Endothelial cell of umbilical vein (primary cell): ENCODE data around the gene VTI1A. TPM values are rescaled to one million over a fixed set of nuclear protein-coding genes. Genes with fewer than 3 reads are reported as not detected.

ENCODE experiments used
- BruUV-seq: library from RNA; stranded (reverse); fragments of 400-500 nt; replicated peaks from 2 replicates; lab custom pipeline; 2021; lab: Mats Ljungman, UMichigan
- CTCF ChIA-PET: fragments of 300-600, 350-600 bp; sonication (Branson Sonifier 250); formaldehyde crosslinking; loops from one replicate; lab custom pipeline; 2021; ENCODE audit warnings: antibody characterized with exemption, inconsistent platforms; lab: Charles Lee
- POLR2A ChIA-PET: fragments of 300-600, 350-600 bp; sonication (Branson Sonifier 250); formaldehyde crosslinking; loops from one replicate; lab custom pipeline; 2021; ENCODE audit warnings: antibody characterized with exemption, inconsistent platforms; lab: Charles Lee
- DNase-seq: peaks from one replicate; pipeline ENCODE4 v3.0.0-alpha.2; 2011; ENCODE audit warnings: low read depth, low spot score
- FAIRE-seq: peaks from 2 replicates; lab custom pipeline; 2011; peaks lifted over from hg19 to GRCh38; lab: Jason Lieb, UNC
- H2AFZ ChIP-seq: 2 replicates; pipeline ENCODE4 v1.6.0; 2012; ENCODE audit warnings: low read depth, low read length, control low read depth, inconsistent platforms
- H3K27ac ChIP-seq: 2 replicates; pipeline ENCODE4 v1.5.1; 2011; ENCODE audit warnings: low read depth, mild to moderate bottlenecking, control low read depth, low read length, moderate library complexity; ENCODE audit not compliant: insufficient read depth
- H3K27me3 ChIP-seq, 2 experiments: 2 replicates each; pipeline versions ENCODE4 v1.6.0 to v1.6.1; 2011; ENCODE audit warnings: low read length in 2 of 2, mixed read lengths in 1 of 2; ENCODE audit not compliant: control insufficient read depth in 2 of 2, insufficient read depth in 2 of 2
- H3K36me3 ChIP-seq, 2 experiments: 2 replicates in 1 of 2; 3 replicates in 1 of 2; pipeline ENCODE4 v1.5.1; 2011; ENCODE audit warnings: low read length in 2 of 2, mild to moderate bottlenecking in 1 of 2, moderate library complexity in 1 of 2; ENCODE audit not compliant: control insufficient read depth in 2 of 2, insufficient read depth in 2 of 2; ENCODE audit errors: extremely low read depth in 1 of 2
- H3K4me1 ChIP-seq: 3 replicates; pipeline ENCODE4 v1.5.1; 2011; ENCODE audit warnings: mild to moderate bottlenecking, low read length; ENCODE audit not compliant: control insufficient read depth, insufficient read depth; ENCODE audit errors: extremely low read depth
- H3K4me2 ChIP-seq: 2 replicates; pipeline ENCODE4 v1.6.1; 2011; ENCODE audit warnings: low read length, control low read depth, mixed read lengths; ENCODE audit not compliant: insufficient read depth
- H3K4me3 ChIP-seq, 3 experiments: fragments of 200-600 bp in 1 of 3; sonication (generic), shearing (Covaris generic) in 1 of 3; replicated peaks in 1 of 3; 2 replicates each; pipeline ENCODE4 v1.5.1; 2011 to 2016; ENCODE audit warnings: control low read depth in 3 of 3, low read length in 3 of 3, mild to moderate bottlenecking in 2 of 3, inconsistent platforms in 1 of 3, low read depth in 1 of 3, moderate library complexity in 1 of 3; ENCODE audit not compliant: insufficient read depth in 1 of 3
- H3K79me2 ChIP-seq: 2 replicates; pipeline ENCODE4 v1.6.0; 2012; ENCODE audit warnings: low read length, inconsistent platforms; ENCODE audit not compliant: control insufficient read depth, insufficient read depth
- H3K9ac ChIP-seq: replicated peaks from 2 replicates; pipeline ENCODE3; 2011; ENCODE audit warnings: low read length, control low read depth; ENCODE audit not compliant: insufficient read depth; ENCODE audit errors: extremely low read depth
- H3K9me1 ChIP-seq: replicated peaks from 3 replicates; pipeline ENCODE4 v1.6.0; 2011; ENCODE audit warnings: mild to moderate bottlenecking, low read length; ENCODE audit not compliant: control insufficient read depth, insufficient read depth; ENCODE audit errors: extremely low read depth
- H3K9me3 ChIP-seq: replicated peaks from 2 replicates; pipeline ENCODE4 v1.5.1; 2012; ENCODE audit warnings: low read length, inconsistent platforms; ENCODE audit not compliant: control insufficient read depth, insufficient read depth
- H4K20me1 ChIP-seq: replicated peaks from 2 replicates; pipeline ENCODE3; 2011; ENCODE audit warnings: mild to moderate bottlenecking, low read length; ENCODE audit not compliant: control insufficient read depth, insufficient read depth; ENCODE audit errors: extremely low read depth
- EZH2 ChIP-seq: IDR thresholded peaks from 2 replicates; pipeline ENCODE4 v1.6.1; 2012; ENCODE audit warnings: borderline replicate concordance, low read depth, mild to moderate bottlenecking, moderate library complexity, low read length, inconsistent platforms; ENCODE audit not compliant: severe bottlenecking
- FOS ChIP-seq: IDR thresholded peaks from 2 replicates; pipeline ENCODE4 v1.6.1; 2011; ENCODE audit warnings: mild to moderate bottlenecking, low read length, moderate library complexity, borderline replicate concordance; ENCODE audit not compliant: insufficient read depth
- GATA2 ChIP-seq: IDR thresholded peaks from 2 replicates; pipeline ENCODE4 v1.7.0; 2011; ENCODE audit warnings: low read depth, mild to moderate bottlenecking, moderate library complexity, mixed read lengths, low read length; ENCODE audit not compliant: insufficient read length, insufficient read depth
- JUN ChIP-seq: IDR thresholded peaks from 2 replicates; pipeline ENCODE4 v1.6.1; 2011; ENCODE audit warnings: borderline replicate concordance, low read depth; ENCODE audit not compliant: insufficient read length, insufficient read depth
- MYC ChIP-seq: IDR thresholded peaks from one replicate; pipeline ENCODE4 v1.6.1; 2011; ENCODE audit warnings: mild to moderate bottlenecking, low read depth, low read length
- POLR2A ChIP-seq: IDR thresholded peaks from 2 replicates; pipeline ENCODE4 v1.6.1; 2012; ENCODE audit warnings: low read depth, mild to moderate bottlenecking, control low read depth, low read length
- POLR2AphosphoS5 ChIP-seq: IDR thresholded peaks from 2 replicates; pipeline ENCODE4 v1.6.1; 2012; ENCODE audit warnings: low read depth, mild to moderate bottlenecking, control low read depth, low read length, moderate library complexity; ENCODE audit not compliant: insufficient read depth
- dilution Hi-C: fragments of 300-500 bp; cut with MboI; formaldehyde crosslinking; loops from one replicate; pipeline ENCODE4 v1.15.0; 2019; ENCODE audit warnings: low sequenced_read_pairs; ENCODE audit not compliant: extremely low pct_ligation_motif_present
- intact Hi-C: fragments of 100-400 bp; cut with micrococcal nuclease; formaldehyde crosslinking; loops from one replicate; pipeline ENCODE4 v1.10.0; 2022
- polyA plus RNA-seq, 4 experiments: library from polyadenylated mRNA; depleted of rRNA in 3 of 4; stranded (reverse) in 3 of 4; unstranded in 1 of 4; fragments of >200 nt; gene quantifications; 2 replicates each; pipeline versions ENCODE4 v1.2.1 to v1.2.3, GENCODE V29; 2011 to 2012; ENCODE audit warnings: missing spikeins in 1 of 4
- total RNA-seq: library from RNA; stranded (reverse); gene quantifications from 2 replicates; pipeline ENCODE4 v1.2.3, GENCODE V29; 2021
- TF ChIP-seq, protein P1 (sequence below): IDR thresholded peaks from 2 replicates; pipeline ENCODE4 v1.6.1; 2011; ENCODE audit not compliant: insufficient read depth, insufficient read length
- TF ChIP-seq, protein P2 (sequence below), 2 donors: IDR thresholded peaks; 1 replicate in 1 of 2; 2 replicates in 1 of 2; pipeline ENCODE4 v1.5.1; 2011; ENCODE audit warnings: low read length in 2 of 2, mild to moderate bottlenecking in 2 of 2, moderate library complexity in 2 of 2, control low read depth in 1 of 2, inconsistent platforms in 1 of 2, low read depth in 1 of 2; ENCODE audit not compliant: insufficient read depth in 1 of 2; ENCODE audit errors: extremely low read depth in 1 of 2

Gene VTI1A
- total and polyA plus RNA-seq, 2 donors (not counting 3 experiments of a cell fraction or from before 2014, with no cell fraction given) = 10.8 to 35.6 TPM

DNA sequence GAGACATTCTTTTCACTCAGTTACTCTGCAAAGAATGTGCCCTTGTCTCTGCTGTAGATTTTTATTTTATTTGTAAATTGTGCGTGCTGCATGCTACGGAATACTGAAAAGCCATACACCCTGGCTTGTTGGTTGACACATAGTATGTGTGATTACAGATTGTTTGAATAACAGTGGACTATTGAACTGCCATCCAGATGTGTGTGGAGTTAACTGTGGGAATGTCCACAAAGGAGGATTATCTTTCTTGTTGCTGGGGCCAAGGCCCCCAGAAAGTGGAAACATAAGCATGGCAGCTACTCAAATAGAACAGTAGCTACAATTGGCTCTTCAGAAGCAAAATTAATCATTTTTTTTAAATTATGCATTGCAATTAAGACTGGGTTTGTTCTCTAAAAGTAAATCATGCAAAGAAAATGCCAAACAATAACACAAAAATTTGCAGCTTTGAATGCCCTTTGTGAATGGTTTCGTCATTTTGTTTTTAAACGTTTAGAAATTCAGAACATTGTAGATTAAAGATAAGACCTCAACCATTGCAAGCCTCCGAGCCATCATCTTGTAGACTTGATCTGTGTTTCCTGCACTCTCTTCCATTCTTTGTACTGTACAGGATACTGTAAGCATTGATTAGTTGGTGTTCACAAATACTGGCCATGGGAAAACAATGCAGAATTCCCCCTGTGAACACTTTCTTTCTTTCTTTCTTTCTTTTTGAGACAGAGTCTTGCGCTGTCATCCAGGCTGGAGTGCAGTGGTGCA lies 292.8 kb downstream of the VTI1A start:
- BruUV-seq = no TSS peak
- H2AFZ ChIP-seq = no peak overlapping the region
- no peak overlapping the region for H3K4me3 ChIP-seq
- ChIA-PET POLR2A (no interaction called here), CTCF (no interaction called here)
- no peaks in the 10 kb centered on the region for H3K79me2 ChIP-seq
- no peak for TF ChIP-seq GATA2
- TF ChIP-seq EZH2 = no peak
- TF ChIP-seq FOS = no peak
- no peak for TF ChIP-seq POLR2AphosphoS5
- TF ChIP-seq, protein P1, sequence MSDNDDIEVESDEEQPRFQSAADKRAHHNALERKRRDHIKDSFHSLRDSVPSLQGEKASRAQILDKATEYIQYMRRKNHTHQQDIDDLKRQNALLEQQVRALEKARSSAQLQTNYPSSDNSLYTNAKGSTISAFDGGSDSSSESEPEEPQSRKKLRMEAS = no peak
- TF ChIP-seq POLR2A = no peak
- no peak for TF ChIP-seq JUN
- no peak for TF ChIP-seq MYC
- TF ChIP-seq, protein P2, sequence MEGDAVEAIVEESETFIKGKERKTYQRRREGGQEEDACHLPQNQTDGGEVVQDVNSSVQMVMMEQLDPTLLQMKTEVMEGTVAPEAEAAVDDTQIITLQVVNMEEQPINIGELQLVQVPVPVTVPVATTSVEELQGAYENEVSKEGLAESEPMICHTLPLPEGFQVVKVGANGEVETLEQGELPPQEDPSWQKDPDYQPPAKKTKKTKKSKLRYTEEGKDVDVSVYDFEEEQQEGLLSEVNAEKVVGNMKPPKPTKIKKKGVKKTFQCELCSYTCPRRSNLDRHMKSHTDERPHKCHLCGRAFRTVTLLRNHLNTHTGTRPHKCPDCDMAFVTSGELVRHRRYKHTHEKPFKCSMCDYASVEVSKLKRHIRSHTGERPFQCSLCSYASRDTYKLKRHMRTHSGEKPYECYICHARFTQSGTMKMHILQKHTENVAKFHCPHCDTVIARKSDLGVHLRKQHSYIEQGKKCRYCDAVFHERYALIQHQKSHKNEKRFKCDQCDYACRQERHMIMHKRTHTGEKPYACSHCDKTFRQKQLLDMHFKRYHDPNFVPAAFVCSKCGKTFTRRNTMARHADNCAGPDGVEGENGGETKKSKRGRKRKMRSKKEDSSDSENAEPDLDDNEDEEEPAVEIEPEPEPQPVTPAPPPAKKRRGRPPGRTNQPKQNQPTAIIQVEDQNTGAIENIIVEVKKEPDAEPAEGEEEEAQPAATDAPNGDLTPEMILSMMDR (IDR thresholded peaks at IDR 0.05; ENCODE audit: extremely low read depth in 1 of 2, insufficient read depth in 1 of 2, low read depth in 1 of 2, low read length in 2 of 2) = no peak
- no peaks in the 10 kb centered on the region for H3K27me3 ChIP-seq
- peaks cover 21% of the 10 kb centered on the region for H3K4me1 ChIP-seq
- no peak overlapping the region for H3K9ac ChIP-seq
- H3K27ac ChIP-seq = no peak overlapping the region
- H3K36me3 ChIP-seq = no peaks in the 10 kb centered on the region
- H3K9me3 ChIP-seq = no peaks in the 10 kb centered on the region
- peaks cover 5% of the 10 kb centered on the region for H4K20me1 ChIP-seq
- H3K9me1 ChIP-seq = peaks cover 4% of the 10 kb centered on the region
- intact Hi-C loops (no loop called here), dilution Hi-C loops (no loop called here)
- DNase-seq = no peak
- FAIRE-seq = no peak
- no peak overlapping the region for H3K4me2 ChIP-seq
